Brain microvascular endothelial cell (primary cell): ENCODE results near the gene POLR3B.

Experiments used
- DNase-seq: peaks from one replicate; pipeline ENCODE4 v3.0.0-alpha.2; 2020
- H3K27ac ChIP-seq: fragments of 250-450 bp; sonication (Bioruptor Pico); 2 replicates; pipeline ENCODE4 v1.5.1; 2020; ENCODE audit warnings: mild to moderate bottlenecking, moderate library complexity
- H3K27me3 ChIP-seq: fragments of 250-450 bp; sonication (Bioruptor Pico); replicated peaks from 2 replicates; pipeline ENCODE4 v1.5.1; 2020; ENCODE audit warnings: mild to moderate bottlenecking
- H3K36me3 ChIP-seq: fragments of 250-450 bp; sonication (Bioruptor Pico); replicated peaks from 2 replicates; pipeline ENCODE4 v1.5.1; 2020; ENCODE audit warnings: mild to moderate bottlenecking
- H3K4me3 ChIP-seq: 2 replicates; pipeline ENCODE4 v1.5.1; 2011; ENCODE audit warnings: low read depth, mild to moderate bottlenecking, control low read depth, low read length, moderate library complexity
- in situ Hi-C: cut with HindIII; loops from 2 replicates; pipeline ENCODE4 v1.10.0; 2017; ENCODE audit warnings: low sequenced_read_pairs, low pct_ligation_motif_present
- TF ChIP-seq, protein P1 (sequence below): IDR thresholded peaks from 2 replicates; pipeline ENCODE4 v1.5.1; 2011; ENCODE audit warnings: low read depth, mild to moderate bottlenecking, moderate library complexity, low read length, control low read depth, inconsistent platforms; ENCODE audit errors: missing control alignments

The POLR3B gene

DNA sequence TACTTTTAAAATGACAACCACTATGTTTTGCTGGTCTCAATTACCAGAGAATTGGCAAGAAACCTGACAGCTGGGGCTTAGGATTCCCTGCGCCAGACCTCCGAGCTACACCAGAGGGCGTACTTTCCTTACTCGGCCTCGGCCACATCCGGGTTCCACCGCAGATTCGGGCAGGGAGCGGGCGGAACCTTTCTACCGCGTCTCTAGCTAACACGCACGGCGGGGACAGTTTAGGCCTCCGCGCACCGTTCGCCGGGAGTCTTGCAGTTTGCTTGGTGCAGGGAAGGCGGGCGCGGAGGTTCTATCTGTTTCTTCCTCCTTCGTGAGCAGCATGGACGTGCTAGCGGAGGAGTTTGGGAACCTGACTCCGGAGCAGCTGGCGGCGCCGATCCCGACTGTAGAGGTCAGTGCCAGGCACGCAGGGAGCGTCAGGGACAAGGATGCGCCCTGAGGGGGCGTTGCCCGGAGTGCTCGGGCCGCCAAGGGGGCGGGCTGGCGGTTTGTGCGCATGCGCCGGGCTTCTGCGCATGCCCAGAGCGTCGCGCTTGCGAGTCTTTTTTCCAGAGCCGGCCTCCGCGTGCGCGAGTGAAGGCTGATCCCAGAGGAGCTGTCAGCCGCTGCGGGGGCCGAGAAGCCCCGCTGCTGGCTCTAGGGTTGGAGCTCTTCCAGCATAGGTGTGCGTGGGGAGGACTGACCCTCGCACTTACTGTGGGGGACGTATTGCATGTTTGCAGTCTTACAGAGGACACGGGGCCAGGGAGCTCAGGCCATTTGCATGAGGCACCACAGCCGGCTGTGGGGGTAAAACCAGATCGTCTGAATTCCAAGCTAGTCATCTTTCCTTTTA lies at the start of gene POLR3B:
TSS of gene POLR3B (plus strand) at position 200 of the 847 bp plus-strand sequence. CDS start at position 332, 132 bp downstream.
- Histone ChIP-seq H3K4me3 (peak within 1 kb of the TSS; percentile 87), H3K27me3 (no peaks in the 10 kb centered on the region), H3K36me3 (no peaks in the 10 kb centered on the region), H3K27ac (peak within 1 kb of the TSS; percentile 95)
- in situ Hi-C loops: no loop called here
- peak; percentile 96 for DNase-seq
- TF ChIP-seq, protein P1, sequence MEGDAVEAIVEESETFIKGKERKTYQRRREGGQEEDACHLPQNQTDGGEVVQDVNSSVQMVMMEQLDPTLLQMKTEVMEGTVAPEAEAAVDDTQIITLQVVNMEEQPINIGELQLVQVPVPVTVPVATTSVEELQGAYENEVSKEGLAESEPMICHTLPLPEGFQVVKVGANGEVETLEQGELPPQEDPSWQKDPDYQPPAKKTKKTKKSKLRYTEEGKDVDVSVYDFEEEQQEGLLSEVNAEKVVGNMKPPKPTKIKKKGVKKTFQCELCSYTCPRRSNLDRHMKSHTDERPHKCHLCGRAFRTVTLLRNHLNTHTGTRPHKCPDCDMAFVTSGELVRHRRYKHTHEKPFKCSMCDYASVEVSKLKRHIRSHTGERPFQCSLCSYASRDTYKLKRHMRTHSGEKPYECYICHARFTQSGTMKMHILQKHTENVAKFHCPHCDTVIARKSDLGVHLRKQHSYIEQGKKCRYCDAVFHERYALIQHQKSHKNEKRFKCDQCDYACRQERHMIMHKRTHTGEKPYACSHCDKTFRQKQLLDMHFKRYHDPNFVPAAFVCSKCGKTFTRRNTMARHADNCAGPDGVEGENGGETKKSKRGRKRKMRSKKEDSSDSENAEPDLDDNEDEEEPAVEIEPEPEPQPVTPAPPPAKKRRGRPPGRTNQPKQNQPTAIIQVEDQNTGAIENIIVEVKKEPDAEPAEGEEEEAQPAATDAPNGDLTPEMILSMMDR: peak; percentile 96

DNA sequence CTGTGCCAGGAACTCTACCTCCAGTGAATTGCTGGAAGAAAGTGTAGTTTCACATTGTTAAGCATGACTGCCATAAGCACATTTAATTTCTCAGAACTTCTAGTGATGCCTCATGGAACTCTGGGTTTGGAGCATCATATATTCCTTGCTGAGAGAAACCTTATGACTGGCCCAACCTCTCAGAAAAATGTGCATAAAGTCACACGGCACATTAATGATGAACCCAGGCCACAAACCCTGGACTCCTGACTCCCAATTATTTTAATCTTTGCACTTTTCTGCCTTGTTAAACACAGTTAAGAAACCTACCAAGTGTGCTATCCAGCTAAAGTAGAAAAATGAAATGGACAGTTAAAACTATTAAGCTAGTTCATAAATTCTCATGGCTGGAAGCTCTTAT lies 49.4 kb upstream of the POLR3B start:
- no peak overlapping the region for H3K4me3 ChIP-seq
- TF ChIP-seq, protein P1: no peak
- DNase-seq: no peak
- H3K27me3 ChIP-seq: no peaks in the 10 kb centered on the region
- in situ Hi-C loops: no loop called here
- H3K36me3 ChIP-seq: no peaks in the 10 kb centered on the region
- H3K27ac ChIP-seq: no peak overlapping the region

DNA sequence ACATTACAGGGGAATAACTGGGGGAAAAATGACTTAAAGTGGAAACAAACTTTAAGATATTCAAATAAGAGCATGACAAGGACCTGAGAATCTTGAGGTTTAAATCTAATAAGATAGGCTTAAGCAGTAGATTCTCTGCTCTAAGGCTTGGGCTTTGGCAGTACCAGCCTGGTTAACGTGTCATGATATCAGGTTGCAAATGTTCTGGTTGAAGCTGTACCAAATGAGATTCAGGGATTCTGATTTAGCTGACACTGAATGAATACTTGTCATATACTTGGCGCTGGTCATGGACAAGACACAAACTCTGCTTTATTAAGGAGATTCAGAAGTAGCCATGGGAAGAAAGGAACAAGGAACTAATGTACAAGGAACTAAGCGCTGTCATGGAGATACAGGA lies 48.9 kb upstream of the POLR3B start:
- TF ChIP-seq, protein P1: no peak
- H3K27me3 ChIP-seq: no peaks in the 10 kb centered on the region
- no peak for DNase-seq
- H3K4me3 ChIP-seq: no peak overlapping the region
- H3K27ac ChIP-seq: no peak overlapping the region
- in situ Hi-C loops: no loop called here
- H3K36me3 ChIP-seq: no peaks in the 10 kb centered on the region

DNA sequence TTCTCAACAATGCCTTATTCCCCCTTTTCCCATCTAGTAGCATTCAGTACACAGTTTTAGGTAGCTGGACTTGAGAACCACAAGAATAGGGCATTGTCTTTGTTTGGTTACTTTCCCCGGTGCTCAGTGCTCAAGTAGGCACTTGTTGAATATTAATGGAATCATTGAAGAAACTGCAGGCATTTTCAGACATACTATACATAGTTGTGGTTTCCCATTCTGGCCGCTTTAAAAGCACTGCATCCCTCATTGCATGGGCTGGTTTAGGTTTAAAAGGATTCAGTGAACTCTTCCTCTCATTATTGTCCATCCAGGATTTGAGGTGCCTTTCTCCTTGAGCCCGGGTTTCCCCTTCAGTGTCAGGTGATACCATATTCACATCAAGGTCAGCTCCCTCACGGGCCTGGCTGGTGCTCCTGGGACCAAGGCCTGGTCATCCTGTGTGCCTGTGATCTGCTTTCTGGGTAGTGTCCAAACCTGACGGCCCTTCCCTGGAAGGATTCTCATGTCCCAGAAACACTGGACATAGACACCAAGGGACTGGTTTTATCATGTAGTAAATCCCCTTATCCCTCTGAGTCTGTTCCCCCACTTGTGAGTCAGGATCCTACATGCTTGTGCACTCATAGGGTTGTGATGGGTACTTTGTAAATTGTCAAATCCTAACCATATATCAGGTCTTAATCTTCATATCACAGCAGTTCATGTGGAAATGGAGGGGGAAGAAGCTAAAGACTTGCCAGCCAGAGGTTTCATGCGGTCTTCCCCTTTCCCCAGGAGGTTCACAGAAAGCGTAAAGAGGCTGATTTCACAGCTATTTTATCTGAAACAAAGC lies 47.7 kb upstream of the POLR3B start:
- H3K27me3 ChIP-seq: no peaks in the 10 kb centered on the region
- no peak overlapping the region for H3K4me3 ChIP-seq
- in situ Hi-C loops: no loop called here
- DNase-seq: peak; percentile 47
- TF ChIP-seq, protein P1: no peak
- H3K27ac ChIP-seq: no peak overlapping the region
- no peaks in the 10 kb centered on the region for H3K36me3 ChIP-seq

DNA sequence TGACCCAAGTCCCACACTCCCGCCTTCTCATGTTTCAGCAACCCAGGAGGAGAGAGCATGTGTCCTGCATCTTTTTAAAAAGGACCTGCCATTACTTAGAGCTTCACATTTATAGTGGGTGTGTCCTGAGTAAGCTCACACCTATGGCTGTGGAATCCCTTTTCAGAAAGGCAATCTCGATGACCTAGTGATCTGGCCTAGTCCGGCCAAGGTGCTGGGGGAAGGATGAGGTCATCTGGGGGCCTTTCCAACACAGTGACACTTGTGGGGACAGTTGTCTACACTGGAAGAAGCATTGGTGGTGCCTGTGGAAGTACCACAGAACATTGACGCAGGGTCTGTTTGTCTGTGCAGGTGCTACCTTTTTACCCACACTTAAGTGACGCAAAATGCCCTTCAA lies 46.9 kb upstream of the POLR3B start:
- TF ChIP-seq, protein P1: no peak
- H3K36me3 ChIP-seq: no peaks in the 10 kb centered on the region
- H3K27ac ChIP-seq: no peak overlapping the region
- no peaks in the 10 kb centered on the region for H3K27me3 ChIP-seq
- in situ Hi-C loops: no loop called here
- no peak for DNase-seq
- H3K4me3 ChIP-seq: no peak overlapping the region
